Mammary epithelial cell (primary cell): Measurements from ENCODE around the gene ABCA3.

Source experiments
- EZH2 ChIP-seq: IDR thresholded peaks from 2 replicates; pipeline ENCODE4 v1.6.1; 2012; ENCODE audit warnings: low read length, inconsistent platforms, borderline replicate concordance
- TF ChIP-seq, protein P1 (sequence below), 2 donors: IDR thresholded peaks in 1 of 2; conservative IDR thresholded peaks in 1 of 2; 2 replicates each; pipeline ENCODE4 v1.5.1; 2011 to 2012; ENCODE audit warnings: inconsistent platforms in 2 of 2, low read length in 2 of 2, mild to moderate bottlenecking in 2 of 2, control low read depth in 1 of 2, low read depth in 1 of 2; ENCODE audit not compliant: insufficient read depth in 1 of 2; ENCODE audit errors: extremely low read depth in 1 of 2

DNA sequence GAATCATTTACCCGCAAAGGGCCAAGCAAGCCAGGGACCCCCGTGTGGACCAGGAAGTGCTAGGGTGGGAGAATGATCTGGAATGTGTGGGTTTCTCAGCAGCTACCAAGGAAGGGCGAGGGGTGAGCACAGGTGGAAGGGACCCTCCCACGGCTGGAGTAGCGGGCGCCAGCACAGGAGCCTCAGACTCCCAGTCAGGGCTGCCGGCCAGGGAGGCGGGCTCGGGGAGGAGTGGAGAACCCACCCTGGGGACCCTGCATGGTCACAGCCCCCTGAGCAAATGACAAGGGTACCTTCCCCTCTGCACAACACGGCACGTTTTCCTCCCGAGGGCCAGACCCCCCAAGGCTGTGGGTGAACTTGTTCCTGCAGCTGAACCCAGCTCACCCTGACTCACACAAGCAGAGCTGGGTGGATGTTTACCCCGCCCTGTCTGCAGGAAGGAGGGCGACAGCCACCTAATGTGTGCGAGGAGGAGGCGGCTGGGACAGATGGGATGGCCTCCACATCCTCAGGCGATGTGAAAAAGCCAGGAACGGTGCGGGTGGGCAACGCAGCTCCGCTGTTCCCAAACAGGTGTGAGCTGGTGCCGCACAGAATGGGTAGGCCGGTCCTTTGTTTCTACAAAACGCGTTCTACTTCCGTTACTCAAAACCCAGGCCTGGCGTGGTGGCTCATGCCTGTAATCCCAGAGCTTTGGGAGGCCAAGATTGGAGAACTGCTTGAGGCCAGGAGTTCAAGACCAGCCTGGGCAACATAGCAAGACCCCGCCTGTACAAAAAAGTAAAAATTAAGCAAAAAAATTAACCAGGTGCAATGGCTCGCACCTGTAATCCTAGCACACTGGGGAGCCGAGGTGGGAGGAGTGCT is 95.4 kb downstream of the ABCA3 start:
- TF ChIP-seq, protein P1, sequence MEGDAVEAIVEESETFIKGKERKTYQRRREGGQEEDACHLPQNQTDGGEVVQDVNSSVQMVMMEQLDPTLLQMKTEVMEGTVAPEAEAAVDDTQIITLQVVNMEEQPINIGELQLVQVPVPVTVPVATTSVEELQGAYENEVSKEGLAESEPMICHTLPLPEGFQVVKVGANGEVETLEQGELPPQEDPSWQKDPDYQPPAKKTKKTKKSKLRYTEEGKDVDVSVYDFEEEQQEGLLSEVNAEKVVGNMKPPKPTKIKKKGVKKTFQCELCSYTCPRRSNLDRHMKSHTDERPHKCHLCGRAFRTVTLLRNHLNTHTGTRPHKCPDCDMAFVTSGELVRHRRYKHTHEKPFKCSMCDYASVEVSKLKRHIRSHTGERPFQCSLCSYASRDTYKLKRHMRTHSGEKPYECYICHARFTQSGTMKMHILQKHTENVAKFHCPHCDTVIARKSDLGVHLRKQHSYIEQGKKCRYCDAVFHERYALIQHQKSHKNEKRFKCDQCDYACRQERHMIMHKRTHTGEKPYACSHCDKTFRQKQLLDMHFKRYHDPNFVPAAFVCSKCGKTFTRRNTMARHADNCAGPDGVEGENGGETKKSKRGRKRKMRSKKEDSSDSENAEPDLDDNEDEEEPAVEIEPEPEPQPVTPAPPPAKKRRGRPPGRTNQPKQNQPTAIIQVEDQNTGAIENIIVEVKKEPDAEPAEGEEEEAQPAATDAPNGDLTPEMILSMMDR (conservative IDR thresholded peaks at IDR 0.05 in 1 of 2, IDR thresholded peaks at IDR 0.05 in 1 of 2; ENCODE audit: extremely low read depth in 1 of 2, insufficient read depth in 1 of 2, low read depth in 1 of 2, low read length in 2 of 2), result no peak
- TF ChIP-seq EZH2, result no peak
